Prostate gland (tissue), 2 donors: Measurements from ENCODE around the gene CHMP5.

Experiments used
- CTCF ChIP-seq, 4 experiments: fragments of 200-600 bp in 2 of 4; fragments of 450-650 bp in 2 of 4; sonication (generic) in 2 of 4; IDR thresholded peaks; 1 replicate in 3 of 4; 2 replicates in 1 of 4; pipeline ENCODE4 v1.5.1; 2016 to 2019; ENCODE audit warnings: antibody characterized with exemption in 4 of 4, mild to moderate bottlenecking in 2 of 4, moderate library complexity in 2 of 4
- POLR2A ChIP-seq: fragments of 450-650 bp; IDR thresholded peaks from one replicate; pipeline ENCODE4 v1.6.1; 2016; ENCODE audit warnings: antibody characterized with exemption, mild to moderate bottlenecking
- POLR2AphosphoS5 ChIP-seq: sonication (generic); formaldehyde crosslinking; IDR thresholded peaks from one replicate; pipeline ENCODE4 v1.6.1; 2017; ENCODE audit warnings: antibody characterized with exemption

DNA sequence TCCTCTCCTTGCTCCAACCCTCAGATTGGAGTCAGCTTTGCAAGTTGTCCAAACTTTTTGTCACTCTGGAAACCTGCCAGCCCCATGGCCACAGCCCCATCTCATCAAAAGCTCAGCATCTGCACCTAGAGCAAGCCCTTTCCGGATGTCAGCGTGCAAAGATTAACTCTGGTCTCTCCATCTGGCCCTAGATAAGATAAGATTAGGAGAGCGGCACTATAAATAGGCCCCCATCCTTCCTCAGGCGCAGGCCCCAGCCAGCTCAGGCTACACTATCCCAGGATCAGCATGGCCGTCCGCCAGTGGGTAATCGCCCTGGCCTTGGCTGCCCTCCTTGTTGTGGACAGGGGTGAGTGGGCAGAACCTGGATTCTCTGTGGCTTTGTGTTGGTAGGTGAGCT lies 24.9 kb upstream of the CHMP5 start, which contains the start of gene SPINK4:
- no peak for TF ChIP-seq CTCF (IDR thresholded peaks at IDR 0.05)
- TF ChIP-seq POLR2AphosphoS5: no peak
- no peak for TF ChIP-seq POLR2A
